Immature natural killer cell (primary cell): Measurements from ENCODE around the gene DTD2. TPM values are rescaled to one million over a fixed set of nuclear protein-coding genes. Genes with fewer than 3 reads are reported as not detected.

Experiments
- DNase-seq, 3 donors: peaks; one replicate each; pipeline ENCODE4 v3.0.0; 2022; ENCODE audit warnings: mixed read lengths in 1 of 3
- H3K27ac Mint-ChIP-seq, 6 donors: one replicate each; pipeline ENCODE4 v1.8.0; 2020; ENCODE audit warnings: mixed read lengths in 6 of 6, mild to moderate bottlenecking in 5 of 6, inconsistent platforms in 4 of 6, moderate library complexity in 3 of 6
- H3K27me3 Mint-ChIP-seq, 3 donors: one replicate each; pipeline ENCODE4 v1.8.0; 2020 to 2021; ENCODE audit warnings: low read depth in 3 of 3, mild to moderate bottlenecking in 3 of 3, mixed read lengths in 3 of 3, moderate library complexity in 3 of 3, inconsistent platforms in 1 of 3
- H3K36me3 Mint-ChIP-seq, 3 donors: one replicate each; pipeline ENCODE4 v1.8.0; 2020; ENCODE audit warnings: mixed read lengths in 3 of 3, inconsistent platforms in 2 of 3, mild to moderate bottlenecking in 2 of 3
- H3K4me1 Mint-ChIP-seq, 2 donors: one replicate each; pipeline ENCODE4 v1.8.0; 2020; ENCODE audit warnings: inconsistent platforms in 2 of 2, mild to moderate bottlenecking in 2 of 2, mixed read lengths in 2 of 2, moderate library complexity in 1 of 2
- H3K4me3 Mint-ChIP-seq, 5 donors: one replicate each; pipeline ENCODE4 v1.8.0; 2020; ENCODE audit warnings: mild to moderate bottlenecking in 5 of 5, mixed read lengths in 5 of 5, inconsistent platforms in 3 of 5, moderate library complexity in 3 of 5
- H3K9me3 Mint-ChIP-seq, 6 donors: one replicate each; pipeline ENCODE4 v1.8.0; 2020; ENCODE audit warnings: mild to moderate bottlenecking in 6 of 6, mixed read lengths in 6 of 6, inconsistent platforms in 4 of 6, moderate library complexity in 3 of 6
- polyA plus RNA-seq, 3 donors: library from polyadenylated mRNA; unstranded; fragments of 300-500 nt; fragmentation: Illumina TruSeq; gene quantifications; one replicate each; pipeline ENCODE4 v1.2.3, GENCODE V29; 2021

DTD2 gene
- polyA plus RNA-seq, result 10 to 100 TPM; 15.0 to 21.7 (median 16.4) TPM

DNA sequence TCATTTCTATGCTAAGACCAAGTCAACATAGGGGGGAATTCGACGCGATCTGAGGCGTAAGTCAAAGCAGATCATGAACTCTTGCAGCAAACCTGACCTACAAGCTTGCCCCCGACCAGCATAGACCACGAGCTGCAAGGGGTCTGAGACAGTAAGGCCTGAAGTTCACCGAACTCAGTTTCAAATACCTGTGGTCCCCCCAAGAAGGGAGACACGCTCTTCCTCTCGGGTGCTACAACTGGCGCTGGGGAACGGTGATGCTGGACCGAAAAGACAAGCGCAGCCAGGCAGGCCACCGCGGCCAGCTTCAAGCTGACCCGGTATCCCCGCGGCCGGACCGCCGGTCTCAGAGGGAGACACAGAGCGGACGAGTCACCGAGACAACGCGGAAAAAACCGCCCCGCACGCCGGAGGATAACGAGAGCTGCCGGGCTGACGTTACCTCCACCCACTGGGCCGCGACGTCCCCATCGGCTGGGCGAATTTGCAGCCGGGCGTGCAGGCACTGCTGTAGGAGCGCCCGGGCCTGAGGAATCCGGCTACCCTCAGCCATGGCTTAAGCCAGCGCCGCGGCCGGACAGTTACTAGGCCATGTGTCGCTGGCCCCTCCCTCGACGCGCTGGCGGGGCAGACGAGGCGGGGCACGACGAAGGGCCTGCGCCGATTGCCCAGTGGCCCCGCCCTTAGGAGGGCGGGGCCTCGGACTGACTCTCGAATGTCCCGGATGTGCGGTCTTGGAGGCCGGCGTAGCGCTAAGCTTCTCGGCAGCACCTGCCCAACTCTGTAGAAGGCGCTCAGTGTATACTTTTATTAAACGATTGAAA is at the start of gene DTD2:
DTD2 (minus strand) TSS at position 666 of the 824 bp plus-strand sequence; CDS start at position 553, 113 bp downstream.
- Mint-ChIP-seq H3K27ac (peak within 1 kb of the TSS; percentile 82 to 97 (median 96)), H3K27me3 (peaks cover 0 to 6% (median 6%) of the 10 kb centered on the region in 3 donors), H3K4me1 (peaks cover 24 to 36% of the 10 kb centered on the region in 2 donors), H3K36me3 (peaks cover 0 to 7% (median 0%) of the 10 kb centered on the region in 3 donors), H3K9me3 (no peaks in the 10 kb centered on the region), H3K4me3 (peak within 1 kb of the TSS; percentile 92 to 96 (median 96))
- DNase-seq, result peak; percentile 85 to 90 (median 89)

GRCh38 chr14:31505411-31505810 is 48.1 kb upstream of the DTD2 start:
- no peak for DNase-seq
- Mint-ChIP-seq H3K4me3 (no peak overlapping the region), H3K27me3 (peaks cover 0 to 7% (median 2%) of the 10 kb centered on the region in 3 donors), H3K9me3 (no peaks in the 10 kb centered on the region), H3K27ac (no peak overlapping the region), H3K4me1 (no peaks in the 10 kb centered on the region), H3K36me3 (no peaks in the 10 kb centered on the region)

DNA sequence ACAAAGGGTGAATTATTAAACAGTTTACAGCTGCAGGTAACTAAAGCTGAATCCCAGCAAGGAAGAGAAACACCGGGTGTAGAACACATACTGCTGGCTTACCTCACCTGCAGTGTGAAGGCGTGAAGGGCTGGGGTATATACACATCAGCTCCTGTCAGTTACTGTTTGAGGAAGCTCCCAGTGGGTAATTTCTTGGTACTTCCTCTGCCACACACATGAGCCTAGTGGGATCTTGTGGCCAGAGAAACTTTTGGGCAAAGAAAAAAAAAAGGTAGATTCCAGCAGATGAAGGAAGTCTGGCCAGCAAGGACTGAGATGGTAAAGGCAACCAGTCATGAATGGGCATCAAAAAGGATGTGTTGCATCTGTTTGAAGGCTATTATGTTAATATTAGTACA is 44.6 kb upstream of the DTD2 start:
- Mint-ChIP-seq H3K27me3 (peaks cover 2 to 24% (median 4%) of the 10 kb centered on the region in 3 donors), H3K4me1 (no peaks in the 10 kb centered on the region), H3K4me3 (no peak overlapping the region), H3K9me3 (peaks cover 0 to 2% (median 0%) of the 10 kb centered on the region in 6 donors), H3K27ac (no peak overlapping the region), H3K36me3 (no peaks in the 10 kb centered on the region)
- no peak for DNase-seq

DNA sequence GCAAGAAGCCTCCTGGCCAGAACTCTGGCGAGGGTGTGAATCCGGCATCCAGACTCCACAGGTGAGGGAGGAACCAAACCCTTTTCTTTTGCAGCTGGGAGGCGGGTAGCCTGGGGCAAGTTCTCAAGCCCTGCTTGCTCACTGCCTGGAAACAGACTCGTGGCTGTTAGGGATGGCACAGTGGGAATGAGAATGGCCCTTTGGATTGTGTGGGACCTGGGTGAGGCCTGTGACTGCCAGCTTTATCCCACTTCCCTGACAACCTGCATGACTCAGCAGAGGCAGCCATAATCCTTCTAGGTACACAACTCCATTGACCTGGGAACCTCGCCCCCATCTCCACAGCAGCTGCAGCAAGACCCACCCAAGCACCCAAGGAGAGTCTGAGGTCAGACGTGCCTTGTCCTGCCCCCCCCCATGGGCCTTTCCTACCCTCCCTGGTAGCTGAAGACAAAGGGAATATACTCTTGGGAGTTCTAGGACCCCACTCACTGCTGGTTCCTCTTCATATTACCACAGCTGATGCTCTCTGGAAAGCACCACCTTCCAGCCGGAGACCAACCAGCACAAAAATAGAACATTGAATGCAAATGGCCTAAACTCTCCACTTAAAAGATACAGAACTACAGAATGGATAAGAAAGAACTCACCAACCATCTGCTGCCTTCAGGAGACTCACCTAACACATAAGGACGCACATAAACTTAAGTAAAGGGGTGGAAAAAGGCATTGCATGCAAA is 35.6 kb upstream of the DTD2 start:
- Mint-ChIP-seq H3K27ac (no peak overlapping the region), H3K36me3 (no peaks in the 10 kb centered on the region), H3K4me1 (no peaks in the 10 kb centered on the region), H3K27me3 (peaks cover 2 to 28% (median 4%) of the 10 kb centered on the region in 3 donors), H3K4me3 (no peak overlapping the region), H3K9me3 (peaks cover 0 to 5% (median 0%) of the 10 kb centered on the region in 6 donors)
- DNase-seq, result no peak

- Mint-ChIP-seq H3K36me3 (no peaks in the 10 kb centered on the region), H3K9me3 (peaks cover 0 to 2% (median 0%) of the 10 kb centered on the region in 6 donors), H3K27ac (no peak overlapping the region), H3K4me1 (no peaks in the 10 kb centered on the region), H3K4me3 (no peak overlapping the region), H3K27me3 (peaks cover 0 to 9% (median 6%) of the 10 kb centered on the region in 3 donors)
- no peak for DNase-seq
These were observed 32.4 kb upstream of the DTD2 start for GRCh38 chr14:31489691-31490090.

- Mint-ChIP-seq H3K4me3 (no peak within 1 kb of the TSS), H3K27ac (no peak within 1 kb of the TSS)
- DNase-seq, result no peak
These were observed 30.6 kb upstream of the DTD2 start, which contains the start of gene GPR33 for GRCh38 chr14:31487886-31488285. TSS of gene GPR33 (minus strand) at chr14:31488039. CDS start at chr14:31483965, 4,074 bp downstream.

GRCh38 chr14:31486764-31487163 is 29.5 kb upstream of the DTD2 start:
- Mint-ChIP-seq H3K27ac (no peak overlapping the region), H3K36me3 (no peaks in the 10 kb centered on the region), H3K4me1 (no peaks in the 10 kb centered on the region), H3K9me3 (peaks cover 0 to 2% (median 0%) of the 10 kb centered on the region in 6 donors), H3K27me3 (peaks cover 2 to 10% (median 9%) of the 10 kb centered on the region in 3 donors), H3K4me3 (no peak overlapping the region)
- no peak for DNase-seq

More at GRCh38 chr14:31487886-31488285, 30.6 kb upstream of the DTD2 start, which contains the start of gene GPR33:
- peaks cover 0 to 10% (median 9%) of the 10 kb centered on the region in 3 donors for H3K27me3 Mint-ChIP-seq
- H3K4me1 Mint-ChIP-seq, result no peaks in the 10 kb centered on the region
- H3K36me3 Mint-ChIP-seq, result no peaks in the 10 kb centered on the region
- peaks cover 0 to 2% (median 0%) of the 10 kb centered on the region in 6 donors for H3K9me3 Mint-ChIP-seq

DNA sequence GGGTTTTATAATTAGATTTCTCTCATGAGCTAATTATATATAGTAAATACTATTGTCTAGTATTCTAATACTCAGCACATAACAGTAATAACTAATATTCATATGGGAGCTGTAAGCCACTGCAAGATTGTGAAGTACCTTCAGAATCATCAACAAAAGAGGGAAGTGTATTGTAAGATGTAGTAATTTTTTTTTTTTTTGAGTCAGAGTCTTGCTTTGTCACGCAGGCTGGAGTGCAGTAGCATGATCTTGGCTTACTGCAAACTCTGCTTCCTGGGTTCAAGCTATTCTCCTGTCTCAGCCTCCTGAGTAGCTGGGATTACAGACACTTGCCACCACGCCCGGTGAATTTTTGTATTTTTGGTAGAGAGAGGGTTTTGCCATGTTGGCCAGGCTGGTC is 27.4 kb upstream of the DTD2 start:
- peaks cover 2 to 10% (median 9%) of the 10 kb centered on the region in 3 donors for H3K27me3 Mint-ChIP-seq
- no peak for DNase-seq
- H3K9me3 Mint-ChIP-seq, result no peaks in the 10 kb centered on the region
- H3K4me3 Mint-ChIP-seq, result no peak overlapping the region
- no peak overlapping the region for H3K27ac Mint-ChIP-seq
- no peaks in the 10 kb centered on the region for H3K4me1 Mint-ChIP-seq
- H3K36me3 Mint-ChIP-seq, result no peaks in the 10 kb centered on the region

DNA sequence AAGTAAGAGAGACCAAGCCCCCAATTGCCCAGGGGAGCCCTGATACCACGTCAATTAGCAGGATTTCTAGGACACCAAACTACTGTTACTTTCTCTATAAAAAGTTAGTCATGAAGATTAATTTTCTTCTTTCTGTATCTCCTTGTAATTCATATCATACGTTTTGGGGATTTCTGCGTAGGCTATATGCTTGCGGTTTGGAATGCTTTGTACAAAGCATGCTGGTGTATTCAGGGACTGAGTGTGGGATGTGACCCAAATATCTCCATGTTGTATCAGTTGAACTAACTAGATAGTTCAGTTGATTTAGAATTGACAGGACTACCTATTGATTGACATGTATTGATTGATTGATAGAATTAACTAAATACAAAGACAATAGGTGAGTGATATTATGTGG is 22.9 kb upstream of the DTD2 start:
- DNase-seq, result no peak
- H3K4me3 Mint-ChIP-seq, result no peak overlapping the region
- H3K4me1 Mint-ChIP-seq, result no peaks in the 10 kb centered on the region
- H3K9me3 Mint-ChIP-seq, result no peaks in the 10 kb centered on the region
- no peak overlapping the region for H3K27ac Mint-ChIP-seq
- peaks cover 5 to 12% (median 11%) of the 10 kb centered on the region in 3 donors for H3K27me3 Mint-ChIP-seq
- no peaks in the 10 kb centered on the region for H3K36me3 Mint-ChIP-seq

DNA sequence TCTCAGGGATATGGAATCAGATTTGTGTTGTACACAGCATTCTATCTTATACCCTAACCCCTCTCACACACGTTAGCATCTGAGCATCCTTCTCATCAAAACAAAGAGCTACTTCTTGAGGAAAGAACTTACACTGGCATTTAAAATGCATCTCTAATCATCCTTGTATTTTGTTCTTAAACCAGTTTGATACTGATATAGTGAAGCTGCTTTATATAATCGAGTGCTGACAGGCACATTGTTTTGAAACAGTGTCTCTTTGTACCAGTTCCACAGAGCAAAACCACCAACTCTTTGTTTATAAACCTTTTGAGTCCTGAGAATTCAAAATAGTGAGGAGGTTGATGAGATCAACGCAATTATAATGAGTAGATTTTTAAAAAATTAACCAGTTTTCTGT is 21.7 kb upstream of the DTD2 start:
- Mint-ChIP-seq H3K27ac (no peak overlapping the region), H3K9me3 (no peaks in the 10 kb centered on the region), H3K4me1 (no peaks in the 10 kb centered on the region), H3K36me3 (peaks cover 0 to 3% (median 0%) of the 10 kb centered on the region in 3 donors), H3K4me3 (no peak overlapping the region), H3K27me3 (peaks cover 5 to 12% (median 12%) of the 10 kb centered on the region in 3 donors)
- no peak for DNase-seq

DNA sequence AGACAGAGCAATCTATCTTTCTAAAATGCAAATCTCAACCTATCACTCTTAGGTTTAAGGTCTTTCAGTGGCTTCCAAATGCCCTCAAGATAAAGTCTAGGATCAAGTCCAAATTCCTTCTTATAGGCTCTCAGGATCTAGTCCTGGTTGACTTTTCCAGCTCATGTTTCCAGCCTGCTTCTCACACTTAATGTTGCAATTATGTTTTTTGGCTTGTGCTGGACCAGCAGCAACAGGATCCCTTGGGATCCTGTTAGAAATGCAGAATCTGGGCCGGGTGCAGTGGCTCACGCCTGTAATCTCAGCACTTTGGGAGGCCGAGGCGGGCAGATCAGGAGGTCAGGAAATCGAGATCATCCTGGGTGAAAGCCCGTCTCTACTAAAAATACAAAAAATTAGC is 19.9 kb upstream of the DTD2 start:
- Mint-ChIP-seq H3K27ac (no peak overlapping the region), H3K27me3 (peaks cover 5 to 9% (median 8%) of the 10 kb centered on the region in 3 donors), H3K4me3 (no peak overlapping the region), H3K36me3 (peaks cover 0 to 3% (median 0%) of the 10 kb centered on the region in 3 donors), H3K9me3 (no peaks in the 10 kb centered on the region), H3K4me1 (no peaks in the 10 kb centered on the region)
- no peak for DNase-seq

- peaks cover 3 to 10% (median 8%) of the 10 kb centered on the region in 3 donors for H3K27me3 Mint-ChIP-seq
- no peaks in the 10 kb centered on the region for H3K9me3 Mint-ChIP-seq
- no peak overlapping the region for H3K27ac Mint-ChIP-seq
- no peak for DNase-seq
- no peaks in the 10 kb centered on the region for H3K4me1 Mint-ChIP-seq
- H3K36me3 Mint-ChIP-seq, result peaks cover 0 to 3% (median 0%) of the 10 kb centered on the region in 3 donors
- H3K4me3 Mint-ChIP-seq, result no peak overlapping the region
These were observed 19.0 kb upstream of the DTD2 start for GRCh38 chr14:31476131-31476866.

GRCh38 chr14:31466554-31466953 is 9.2 kb upstream of the DTD2 start:
- H3K27me3 Mint-ChIP-seq, result peaks cover 2 to 7% (median 7%) of the 10 kb centered on the region in 3 donors

More at GRCh38 chr14:31466554-31466953, 9.2 kb upstream of the DTD2 start:
- Mint-ChIP-seq H3K36me3 (no peaks in the 10 kb centered on the region), H3K9me3 (no peaks in the 10 kb centered on the region), H3K4me3 (no peak overlapping the region), H3K4me1 (no peaks in the 10 kb centered on the region), H3K27ac (no peak overlapping the region)
- DNase-seq, result no peak
